Endothelial cell of umbilical vein (primary cell): ENCODE results near the gene TP53AIP1. TPM values are rescaled to one million over a fixed set of nuclear protein-coding genes. Genes with fewer than 3 reads are reported as not detected.
A peak's percentile ranks its signal among the peaks of the same experiment; 100 is the strongest.

Experiments
- BruUV-seq: library from RNA; stranded (reverse); fragments of 400-500 nt; replicated peaks from 2 replicates; lab custom pipeline; 2021; lab: Mats Ljungman, UMichigan
- CTCF ChIA-PET: fragments of 300-600, 350-600 bp; sonication (Branson Sonifier 250); formaldehyde crosslinking; loops from one replicate; lab custom pipeline; 2021; ENCODE audit warnings: antibody characterized with exemption, inconsistent platforms; lab: Charles Lee
- POLR2A ChIA-PET: fragments of 300-600, 350-600 bp; sonication (Branson Sonifier 250); formaldehyde crosslinking; loops from one replicate; lab custom pipeline; 2021; ENCODE audit warnings: antibody characterized with exemption, inconsistent platforms; lab: Charles Lee
- DNase-seq: peaks from one replicate; pipeline ENCODE4 v3.0.0-alpha.2; 2011; ENCODE audit warnings: low read depth, low spot score
- FAIRE-seq: peaks from 2 replicates; lab custom pipeline; 2011; peaks lifted over from hg19 to GRCh38; lab: Jason Lieb, UNC
- H2AFZ ChIP-seq: 2 replicates; pipeline ENCODE4 v1.6.0; 2012; ENCODE audit warnings: low read depth, low read length, control low read depth, inconsistent platforms
- H3K27ac ChIP-seq: 2 replicates; pipeline ENCODE4 v1.5.1; 2011; ENCODE audit warnings: low read depth, mild to moderate bottlenecking, control low read depth, low read length, moderate library complexity; ENCODE audit not compliant: insufficient read depth
- H3K27me3 ChIP-seq, 2 experiments: 2 replicates each; pipeline versions ENCODE4 v1.6.0 to v1.6.1; 2011; ENCODE audit warnings: low read length in 2 of 2, mixed read lengths in 1 of 2; ENCODE audit not compliant: control insufficient read depth in 2 of 2, insufficient read depth in 2 of 2
- H3K36me3 ChIP-seq, 2 experiments: 2 replicates in 1 of 2; 3 replicates in 1 of 2; pipeline ENCODE4 v1.5.1; 2011; ENCODE audit warnings: low read length in 2 of 2, mild to moderate bottlenecking in 1 of 2, moderate library complexity in 1 of 2; ENCODE audit not compliant: control insufficient read depth in 2 of 2, insufficient read depth in 2 of 2; ENCODE audit errors: extremely low read depth in 1 of 2
- H3K4me1 ChIP-seq: 3 replicates; pipeline ENCODE4 v1.5.1; 2011; ENCODE audit warnings: mild to moderate bottlenecking, low read length; ENCODE audit not compliant: control insufficient read depth, insufficient read depth; ENCODE audit errors: extremely low read depth
- H3K4me2 ChIP-seq: 2 replicates; pipeline ENCODE4 v1.6.1; 2011; ENCODE audit warnings: low read length, control low read depth, mixed read lengths; ENCODE audit not compliant: insufficient read depth
- H3K4me3 ChIP-seq, 3 experiments: fragments of 200-600 bp in 1 of 3; sonication (generic), shearing (Covaris generic) in 1 of 3; replicated peaks in 1 of 3; 2 replicates each; pipeline ENCODE4 v1.5.1; 2011 to 2016; ENCODE audit warnings: control low read depth in 3 of 3, low read length in 3 of 3, mild to moderate bottlenecking in 2 of 3, inconsistent platforms in 1 of 3, low read depth in 1 of 3, moderate library complexity in 1 of 3; ENCODE audit not compliant: insufficient read depth in 1 of 3
- H3K79me2 ChIP-seq: 2 replicates; pipeline ENCODE4 v1.6.0; 2012; ENCODE audit warnings: low read length, inconsistent platforms; ENCODE audit not compliant: control insufficient read depth, insufficient read depth
- H3K9ac ChIP-seq: replicated peaks from 2 replicates; pipeline ENCODE3; 2011; ENCODE audit warnings: low read length, control low read depth; ENCODE audit not compliant: insufficient read depth; ENCODE audit errors: extremely low read depth
- H3K9me1 ChIP-seq: replicated peaks from 3 replicates; pipeline ENCODE4 v1.6.0; 2011; ENCODE audit warnings: mild to moderate bottlenecking, low read length; ENCODE audit not compliant: control insufficient read depth, insufficient read depth; ENCODE audit errors: extremely low read depth
- H3K9me3 ChIP-seq: replicated peaks from 2 replicates; pipeline ENCODE4 v1.5.1; 2012; ENCODE audit warnings: low read length, inconsistent platforms; ENCODE audit not compliant: control insufficient read depth, insufficient read depth
- H4K20me1 ChIP-seq: replicated peaks from 2 replicates; pipeline ENCODE3; 2011; ENCODE audit warnings: mild to moderate bottlenecking, low read length; ENCODE audit not compliant: control insufficient read depth, insufficient read depth; ENCODE audit errors: extremely low read depth
- EZH2 ChIP-seq: IDR thresholded peaks from 2 replicates; pipeline ENCODE4 v1.6.1; 2012; ENCODE audit warnings: borderline replicate concordance, low read depth, mild to moderate bottlenecking, moderate library complexity, low read length, inconsistent platforms; ENCODE audit not compliant: severe bottlenecking
- FOS ChIP-seq: IDR thresholded peaks from 2 replicates; pipeline ENCODE4 v1.6.1; 2011; ENCODE audit warnings: mild to moderate bottlenecking, low read length, moderate library complexity, borderline replicate concordance; ENCODE audit not compliant: insufficient read depth
- GATA2 ChIP-seq: IDR thresholded peaks from 2 replicates; pipeline ENCODE4 v1.7.0; 2011; ENCODE audit warnings: low read depth, mild to moderate bottlenecking, moderate library complexity, mixed read lengths, low read length; ENCODE audit not compliant: insufficient read length, insufficient read depth
- JUN ChIP-seq: IDR thresholded peaks from 2 replicates; pipeline ENCODE4 v1.6.1; 2011; ENCODE audit warnings: borderline replicate concordance, low read depth; ENCODE audit not compliant: insufficient read length, insufficient read depth
- MYC ChIP-seq: IDR thresholded peaks from one replicate; pipeline ENCODE4 v1.6.1; 2011; ENCODE audit warnings: mild to moderate bottlenecking, low read depth, low read length
- POLR2A ChIP-seq: IDR thresholded peaks from 2 replicates; pipeline ENCODE4 v1.6.1; 2012; ENCODE audit warnings: low read depth, mild to moderate bottlenecking, control low read depth, low read length
- POLR2AphosphoS5 ChIP-seq: IDR thresholded peaks from 2 replicates; pipeline ENCODE4 v1.6.1; 2012; ENCODE audit warnings: low read depth, mild to moderate bottlenecking, control low read depth, low read length, moderate library complexity; ENCODE audit not compliant: insufficient read depth
- dilution Hi-C: fragments of 300-500 bp; cut with MboI; formaldehyde crosslinking; loops from one replicate; pipeline ENCODE4 v1.15.0; 2019; ENCODE audit warnings: low sequenced_read_pairs; ENCODE audit not compliant: extremely low pct_ligation_motif_present
- intact Hi-C: fragments of 100-400 bp; cut with micrococcal nuclease; formaldehyde crosslinking; loops from one replicate; pipeline ENCODE4 v1.10.0; 2022
- polyA plus RNA-seq, 4 experiments: library from polyadenylated mRNA; depleted of rRNA in 3 of 4; stranded (reverse) in 3 of 4; unstranded in 1 of 4; fragments of >200 nt; gene quantifications; 2 replicates each; pipeline versions ENCODE4 v1.2.1 to v1.2.3, GENCODE V29; 2011 to 2012; ENCODE audit warnings: missing spikeins in 1 of 4
- total RNA-seq: library from RNA; stranded (reverse); gene quantifications from 2 replicates; pipeline ENCODE4 v1.2.3, GENCODE V29; 2021
- TF ChIP-seq, protein P1 (sequence below), 2 donors: IDR thresholded peaks; 1 replicate in 1 of 2; 2 replicates in 1 of 2; pipeline ENCODE4 v1.5.1; 2011; ENCODE audit warnings: low read length in 2 of 2, mild to moderate bottlenecking in 2 of 2, moderate library complexity in 2 of 2, control low read depth in 1 of 2, inconsistent platforms in 1 of 2, low read depth in 1 of 2; ENCODE audit not compliant: insufficient read depth in 1 of 2; ENCODE audit errors: extremely low read depth in 1 of 2
- TF ChIP-seq, protein P2 (sequence below): IDR thresholded peaks from 2 replicates; pipeline ENCODE4 v1.6.1; 2011; ENCODE audit not compliant: insufficient read depth, insufficient read length

Gene TP53AIP1
- total and polyA plus RNA-seq, 2 donors (not counting 3 experiments of a cell fraction or from before 2014, with no cell fraction given) = not detected

DNA sequence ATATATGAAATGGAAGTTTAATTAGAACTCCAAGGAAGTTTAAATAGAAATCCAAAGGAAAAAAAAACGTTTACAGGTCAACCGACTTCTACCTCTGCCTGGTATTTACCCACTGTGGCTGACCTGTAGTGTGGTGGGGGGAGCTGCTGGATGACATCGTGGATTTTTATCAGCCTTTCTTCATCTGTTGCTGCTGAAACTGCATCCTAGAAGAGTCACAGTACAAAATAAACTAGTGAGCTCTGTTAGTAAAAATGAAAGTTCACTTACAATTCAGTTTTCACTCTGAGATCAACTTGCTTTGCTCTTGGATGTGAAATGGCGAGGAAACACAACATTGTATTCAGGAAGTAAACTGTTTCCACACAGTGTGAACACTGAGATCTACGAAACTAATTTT, 43.2 kb upstream of the TP53AIP1 start:
- no peak overlapping the region for H3K4me3 ChIP-seq
- intact Hi-C loops (no loop called here), dilution Hi-C loops (no loop called here)
- no peaks in the 10 kb centered on the region for H3K79me2 ChIP-seq
- H3K27me3 ChIP-seq = no peaks in the 10 kb centered on the region
- H3K4me1 ChIP-seq = no peaks in the 10 kb centered on the region
- H2AFZ ChIP-seq = no peak overlapping the region
- no peak overlapping the region for H3K27ac ChIP-seq
- CTCF ChIA-PET = interaction anchor here (1.0 to 1.6 kb wide), 3 partner anchors 9 to 346 kb away, joined by 3 to 5 read pairs (median 3); no protein-coding TSS in a partner anchor
- POLR2A ChIA-PET = interaction anchor here (0.7 kb wide), 1 partner anchor 1335 kb away, joined by 7 read pairs; no protein-coding TSS in a partner anchor
- no peaks in the 10 kb centered on the region for H3K9me1 ChIP-seq
- DNase-seq = peak; percentile 3
- no peaks in the 10 kb centered on the region for H3K36me3 ChIP-seq
- H3K4me2 ChIP-seq = no peak overlapping the region
- TF ChIP-seq FOS (no peak), POLR2AphosphoS5 (no peak), JUN (no peak), EZH2 (no peak), MYC (no peak), GATA2 (no peak), POLR2A (no peak)
- TF ChIP-seq, protein P1, sequence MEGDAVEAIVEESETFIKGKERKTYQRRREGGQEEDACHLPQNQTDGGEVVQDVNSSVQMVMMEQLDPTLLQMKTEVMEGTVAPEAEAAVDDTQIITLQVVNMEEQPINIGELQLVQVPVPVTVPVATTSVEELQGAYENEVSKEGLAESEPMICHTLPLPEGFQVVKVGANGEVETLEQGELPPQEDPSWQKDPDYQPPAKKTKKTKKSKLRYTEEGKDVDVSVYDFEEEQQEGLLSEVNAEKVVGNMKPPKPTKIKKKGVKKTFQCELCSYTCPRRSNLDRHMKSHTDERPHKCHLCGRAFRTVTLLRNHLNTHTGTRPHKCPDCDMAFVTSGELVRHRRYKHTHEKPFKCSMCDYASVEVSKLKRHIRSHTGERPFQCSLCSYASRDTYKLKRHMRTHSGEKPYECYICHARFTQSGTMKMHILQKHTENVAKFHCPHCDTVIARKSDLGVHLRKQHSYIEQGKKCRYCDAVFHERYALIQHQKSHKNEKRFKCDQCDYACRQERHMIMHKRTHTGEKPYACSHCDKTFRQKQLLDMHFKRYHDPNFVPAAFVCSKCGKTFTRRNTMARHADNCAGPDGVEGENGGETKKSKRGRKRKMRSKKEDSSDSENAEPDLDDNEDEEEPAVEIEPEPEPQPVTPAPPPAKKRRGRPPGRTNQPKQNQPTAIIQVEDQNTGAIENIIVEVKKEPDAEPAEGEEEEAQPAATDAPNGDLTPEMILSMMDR (IDR thresholded peaks at IDR 0.05; ENCODE audit: extremely low read depth in 1 of 2, insufficient read depth in 1 of 2, low read depth in 1 of 2, low read length in 2 of 2) = no peak
- TF ChIP-seq, protein P2, sequence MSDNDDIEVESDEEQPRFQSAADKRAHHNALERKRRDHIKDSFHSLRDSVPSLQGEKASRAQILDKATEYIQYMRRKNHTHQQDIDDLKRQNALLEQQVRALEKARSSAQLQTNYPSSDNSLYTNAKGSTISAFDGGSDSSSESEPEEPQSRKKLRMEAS = no peak
- BruUV-seq = no TSS peak
- H3K9me3 ChIP-seq = no peaks in the 10 kb centered on the region
- H3K9ac ChIP-seq = no peak overlapping the region
- no peak for FAIRE-seq
- H4K20me1 ChIP-seq = no peaks in the 10 kb centered on the region
